ENCODE measurements around the gene ATP10A. TPM values are rescaled to one million over a fixed set of nuclear protein-coding genes. Genes with fewer than 3 reads are reported as not detected.

ATP10A gene
- total RNA-seq, 1 donor from 2014 or later: not detected

DNA sequence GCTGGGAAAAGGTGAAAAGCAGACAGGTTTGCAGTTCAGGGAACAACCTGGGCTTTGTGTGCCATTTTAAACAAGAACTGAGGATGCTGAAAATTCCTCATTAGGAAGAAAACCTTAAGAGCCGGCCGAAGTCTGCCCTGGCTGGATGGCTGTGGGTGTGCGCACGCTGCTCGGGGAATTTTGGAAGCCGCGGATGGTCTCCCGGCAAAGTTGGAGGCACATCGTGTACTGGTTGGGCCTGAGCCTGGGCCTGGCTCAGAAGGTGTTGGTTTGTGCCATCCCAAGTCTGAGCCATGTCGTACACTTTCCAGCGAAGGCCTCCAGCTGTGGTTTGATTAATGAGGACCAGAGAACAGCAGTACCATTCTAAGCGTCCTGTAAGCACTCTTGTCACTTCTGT is 188.2 kb downstream of the ATP10A start:
- H3K27ac Mint-ChIP-seq: no peak overlapping the region
- CTCF ChIA-PET: no interaction called here
- POLR2A ChIA-PET: no interaction called here

DNA sequence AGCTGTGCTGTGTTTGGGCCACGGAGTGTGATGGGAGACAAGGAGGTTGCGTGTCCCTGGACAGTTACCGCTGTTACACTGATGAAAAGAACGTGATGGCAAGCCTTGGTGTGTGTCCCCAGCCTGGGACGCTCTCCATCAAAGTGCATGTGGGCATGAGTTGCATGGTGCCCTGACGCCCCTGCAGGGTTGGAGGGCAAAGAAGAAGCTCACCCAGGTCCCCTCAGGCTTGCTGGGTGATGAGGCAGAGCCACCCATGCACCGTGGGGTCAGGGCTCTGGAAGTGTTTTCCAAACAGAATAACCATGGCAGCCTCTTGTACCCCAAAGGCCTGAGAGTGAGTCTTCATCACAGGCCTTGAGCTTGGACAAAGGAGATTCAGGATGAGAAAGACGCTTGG is 189.2 kb downstream of the ATP10A start:
- no peak overlapping the region for H3K4me3 Mint-ChIP-seq
- ATAC-seq (ENCODE audit: low read depth): no peak
- intact Hi-C loops (cut with micrococcal nuclease): no loop called here
- no peak for DNase-seq
- CTCF ChIA-PET: no interaction called here
- H3K36me3 Mint-ChIP-seq (ENCODE audit: low read depth): no peaks in the 10 kb centered on the region
- no peak overlapping the region for H3K27ac Mint-ChIP-seq
- POLR2A ChIA-PET: no interaction called here
- TF ChIP-seq, protein P1, sequence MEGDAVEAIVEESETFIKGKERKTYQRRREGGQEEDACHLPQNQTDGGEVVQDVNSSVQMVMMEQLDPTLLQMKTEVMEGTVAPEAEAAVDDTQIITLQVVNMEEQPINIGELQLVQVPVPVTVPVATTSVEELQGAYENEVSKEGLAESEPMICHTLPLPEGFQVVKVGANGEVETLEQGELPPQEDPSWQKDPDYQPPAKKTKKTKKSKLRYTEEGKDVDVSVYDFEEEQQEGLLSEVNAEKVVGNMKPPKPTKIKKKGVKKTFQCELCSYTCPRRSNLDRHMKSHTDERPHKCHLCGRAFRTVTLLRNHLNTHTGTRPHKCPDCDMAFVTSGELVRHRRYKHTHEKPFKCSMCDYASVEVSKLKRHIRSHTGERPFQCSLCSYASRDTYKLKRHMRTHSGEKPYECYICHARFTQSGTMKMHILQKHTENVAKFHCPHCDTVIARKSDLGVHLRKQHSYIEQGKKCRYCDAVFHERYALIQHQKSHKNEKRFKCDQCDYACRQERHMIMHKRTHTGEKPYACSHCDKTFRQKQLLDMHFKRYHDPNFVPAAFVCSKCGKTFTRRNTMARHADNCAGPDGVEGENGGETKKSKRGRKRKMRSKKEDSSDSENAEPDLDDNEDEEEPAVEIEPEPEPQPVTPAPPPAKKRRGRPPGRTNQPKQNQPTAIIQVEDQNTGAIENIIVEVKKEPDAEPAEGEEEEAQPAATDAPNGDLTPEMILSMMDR (IDR thresholded peaks at IDR 0.05): no peak
- H3K4me1 Mint-ChIP-seq: no peaks in the 10 kb centered on the region
- H3K9me3 Mint-ChIP-seq: no peaks in the 10 kb centered on the region
- peaks cover 6% of the 10 kb centered on the region for H3K27me3 Mint-ChIP-seq

More for the DNA sequence above, 188.2 kb downstream of the ATP10A start:
- ATAC-seq (ENCODE audit: low read depth) (no peak), DNase-seq (no peak)
- TF ChIP-seq, protein P1 (IDR thresholded peaks at IDR 0.05): no peak
- Mint-ChIP-seq H3K4me3 (no peak overlapping the region), H3K27me3 (peaks cover 4% of the 10 kb centered on the region), H3K36me3 (ENCODE audit: low read depth) (no peaks in the 10 kb centered on the region), H3K4me1 (no peaks in the 10 kb centered on the region), H3K9me3 (no peaks in the 10 kb centered on the region)
- intact Hi-C loops (cut with micrococcal nuclease): no loop called here

DNA sequence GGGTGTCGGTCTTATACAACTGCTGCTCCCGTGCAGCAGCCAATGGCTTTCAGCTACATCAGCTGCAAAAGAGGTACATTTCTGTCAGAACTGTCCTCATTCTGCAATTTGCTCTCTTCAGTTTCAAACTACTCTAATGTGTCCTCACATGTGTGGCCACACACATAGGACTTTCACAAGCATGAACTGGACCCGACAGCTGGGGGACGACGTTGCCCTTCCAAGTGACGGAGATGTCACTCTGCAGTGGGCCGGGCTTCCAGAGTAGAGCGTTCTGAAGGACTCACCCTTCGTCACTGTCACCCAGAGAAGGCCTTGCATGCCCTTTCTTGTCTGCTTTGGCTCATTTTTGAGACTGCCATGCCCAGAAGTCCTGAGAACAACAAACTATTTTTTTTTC is 189.8 kb downstream of the ATP10A start:
- POLR2A ChIA-PET: no interaction called here
- CTCF ChIA-PET: no interaction called here
- ATAC-seq (ENCODE audit: low read depth): no peak
- H3K9me3 Mint-ChIP-seq: no peaks in the 10 kb centered on the region
- peaks cover 6% of the 10 kb centered on the region for H3K27me3 Mint-ChIP-seq
- no peaks in the 10 kb centered on the region for H3K36me3 Mint-ChIP-seq (ENCODE audit: low read depth)
- no peak overlapping the region for H3K4me3 Mint-ChIP-seq
- TF ChIP-seq, protein P1 (IDR thresholded peaks at IDR 0.05): no peak
- intact Hi-C loops (cut with micrococcal nuclease): no loop called here
- no peaks in the 10 kb centered on the region for H3K4me1 Mint-ChIP-seq
- no peak overlapping the region for H3K27ac Mint-ChIP-seq
- DNase-seq: no peak

DNA sequence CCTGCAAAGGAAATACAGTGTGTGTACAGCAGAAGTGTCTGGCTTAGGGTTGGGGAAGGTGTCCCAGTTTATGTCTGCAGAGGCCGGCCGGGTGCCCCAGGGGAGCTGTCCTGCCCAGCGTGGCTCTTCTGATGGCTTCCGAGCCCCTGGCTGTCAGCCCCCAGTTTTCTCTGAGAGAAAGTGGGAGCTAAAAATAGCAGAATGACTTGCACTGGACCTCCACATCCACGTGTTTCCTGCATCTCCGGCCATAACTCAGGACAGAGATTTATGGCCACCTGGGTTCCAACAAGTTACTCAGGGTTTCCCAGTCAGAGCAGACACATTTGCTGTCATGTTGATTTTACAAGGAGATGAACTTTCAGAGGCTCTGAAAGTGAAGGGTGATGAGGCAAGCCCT is 192.0 kb downstream of the ATP10A start:
- no peak overlapping the region for H3K27ac Mint-ChIP-seq
- no peaks in the 10 kb centered on the region for H3K9me3 Mint-ChIP-seq
- TF ChIP-seq, protein P1 (IDR thresholded peaks at IDR 0.05): no peak
- peaks cover 6% of the 10 kb centered on the region for H3K27me3 Mint-ChIP-seq
- H3K4me3 Mint-ChIP-seq: no peak overlapping the region
- no peaks in the 10 kb centered on the region for H3K36me3 Mint-ChIP-seq (ENCODE audit: low read depth)
- DNase-seq: no peak
- intact Hi-C loops (cut with micrococcal nuclease): no loop called here
- ATAC-seq (ENCODE audit: low read depth): no peak
- CTCF ChIA-PET: no interaction called here
- POLR2A ChIA-PET: no interaction called here
- H3K4me1 Mint-ChIP-seq: no peaks in the 10 kb centered on the region

DNA sequence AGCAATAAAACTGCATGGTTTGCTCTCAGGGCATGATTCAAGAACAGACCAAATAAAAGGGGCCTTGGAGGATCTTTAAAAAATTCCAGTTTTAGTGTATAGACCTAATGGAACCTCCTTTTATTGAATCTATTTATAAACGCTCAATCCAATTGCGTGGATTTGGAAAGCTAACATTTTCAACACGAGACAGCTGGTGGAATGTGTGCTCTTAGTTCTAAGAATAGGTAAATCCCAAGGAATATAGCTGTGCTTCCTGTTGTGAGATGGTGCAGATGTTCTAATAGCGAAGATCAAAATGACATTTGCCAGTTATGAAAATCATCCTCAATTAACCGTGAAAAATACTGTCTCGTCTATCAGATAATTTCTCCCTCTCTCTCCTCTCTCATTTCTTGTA is 192.5 kb downstream of the ATP10A start:
- peaks cover 6% of the 10 kb centered on the region for H3K27me3 Mint-ChIP-seq
- CTCF ChIA-PET: no interaction called here
- H3K4me3 Mint-ChIP-seq: no peak overlapping the region
- no peaks in the 10 kb centered on the region for H3K36me3 Mint-ChIP-seq (ENCODE audit: low read depth)
- POLR2A ChIA-PET: no interaction called here
- TF ChIP-seq, protein P1 (IDR thresholded peaks at IDR 0.05): no peak
- intact Hi-C loops (cut with micrococcal nuclease): no loop called here
- H3K9me3 Mint-ChIP-seq: no peaks in the 10 kb centered on the region
- no peak for ATAC-seq (ENCODE audit: low read depth)
- DNase-seq: no peak
- no peaks in the 10 kb centered on the region for H3K4me1 Mint-ChIP-seq
- no peak overlapping the region for H3K27ac Mint-ChIP-seq

Measured in activated B cell treated with CpG ODN at 0.5 μM for 24 hours (primary cell).